Cardiac fibroblast (primary cell): ENCODE data around the gene PDE11A.

ENCODE experiments used
- DNase-seq, 2 donors: peaks; one replicate each; pipeline versions ENCODE4 v3.0.0 to v3.0.0-alpha.2; 2010; ENCODE audit warnings: low read depth in 2 of 2
- H3K4me3 ChIP-seq, 2 donors: replicated peaks in 1 of 2; 1 replicate in 1 of 2; 2 replicates in 1 of 2; pipeline ENCODE4 v1.5.1; 2011; ENCODE audit warnings: low read depth in 2 of 2, low read length in 2 of 2, mild to moderate bottlenecking in 2 of 2, moderate library complexity in 1 of 2
- CTCF ChIP-seq: IDR thresholded peaks from one replicate; pipeline ENCODE4 v1.5.1; 2011; ENCODE audit warnings: low read depth, mild to moderate bottlenecking, low read length, inconsistent platforms

Gene PDE11A

GRCh38 chr2:177675350-177675821, 397.2 kb downstream of the PDE11A start:
- no peak overlapping the region for H3K4me3 ChIP-seq
- no peak for TF ChIP-seq CTCF
- DNase-seq: no peak

- TF ChIP-seq CTCF: peak; percentile 7
- DNase-seq: no peak
Observed at GRCh38 chr2:177673602-177674595, 398.7 kb downstream of the PDE11A start.

GRCh38 chr2:177671662-177672061, 400.9 kb downstream of the PDE11A start:
- no peak for DNase-seq
- TF ChIP-seq CTCF: no peak
- no peak overlapping the region for H3K4me3 ChIP-seq

More at GRCh38 chr2:177673602-177674595, 398.7 kb downstream of the PDE11A start:
- no peak overlapping the region for H3K4me3 ChIP-seq

- TF ChIP-seq CTCF: no peak
- DNase-seq: no peak
- H3K4me3 ChIP-seq: no peak overlapping the region
Observed at GRCh38 chr2:177670791-177671535, 401.6 kb downstream of the PDE11A start.

GRCh38 chr2:177669625-177670330, 402.8 kb downstream of the PDE11A start:
- TF ChIP-seq CTCF: no peak
- no peak for DNase-seq
- no peak overlapping the region for H3K4me3 ChIP-seq

GRCh38 chr2:177669201-177669600, 403.4 kb downstream of the PDE11A start:
- no peak for DNase-seq
- no peak for TF ChIP-seq CTCF

More at GRCh38 chr2:177669201-177669600, 403.4 kb downstream of the PDE11A start:
- H3K4me3 ChIP-seq: no peak overlapping the region
